Endothelial cell (in vitro differentiated cells): Measurements from ENCODE around the gene VAPB. TPM values are rescaled to one million over a fixed set of nuclear protein-coding genes. Genes with fewer than 3 reads are reported as not detected.

Experiments
- DNase-seq: peaks from one replicate; pipeline ENCODE4 v3.0.0; 2021; ENCODE audit warnings: low spot score
- H3K27ac Mint-ChIP-seq: one replicate; pipeline ENCODE4 v1.8.0; 2021; ENCODE audit warnings: mixed read lengths, inconsistent platforms; ENCODE audit not compliant: unreplicated experiment
- H3K27me3 Mint-ChIP-seq: one replicate; pipeline ENCODE4 v1.8.0; 2021; ENCODE audit warnings: mild to moderate bottlenecking, moderate library complexity, mixed read lengths, inconsistent platforms; ENCODE audit not compliant: unreplicated experiment
- H3K36me3 Mint-ChIP-seq: one replicate; pipeline ENCODE4 v1.8.0; 2021; ENCODE audit warnings: mild to moderate bottlenecking, low read depth, mixed read lengths, inconsistent platforms; ENCODE audit not compliant: unreplicated experiment
- H3K4me1 Mint-ChIP-seq: one replicate; pipeline ENCODE4 v1.8.0; 2021; ENCODE audit warnings: mild to moderate bottlenecking, mixed read lengths, inconsistent platforms; ENCODE audit not compliant: unreplicated experiment
- H3K4me3 Mint-ChIP-seq: one replicate; pipeline ENCODE4 v1.8.0; 2021; ENCODE audit warnings: mild to moderate bottlenecking, mixed read lengths, inconsistent platforms; ENCODE audit not compliant: unreplicated experiment
- H3K9me3 Mint-ChIP-seq: one replicate; pipeline ENCODE4 v1.8.0; 2021; ENCODE audit warnings: mixed read lengths, inconsistent platforms; ENCODE audit not compliant: unreplicated experiment
- total RNA-seq: library from RNA; stranded (reverse); fragmentation: NEBNext Ultra II Directional; extraction: Animal tissue kit (Norgen Biotek cat#: 25700); gene quantifications from one replicate; pipeline ENCODE4 v1.2.1, GENCODE V29; 2021; ENCODE audit not compliant: unreplicated experiment
- TF ChIP-seq, protein P1 (sequence below): fragments of 200-600 bp; sonication (generic); IDR thresholded peaks from one replicate; pipeline ENCODE4 v1.5.0; 2021; ENCODE audit warnings: antibody characterized with exemption; ENCODE audit not compliant: unreplicated experiment

VAPB gene
- total RNA-seq, 1 donor from 2014 or later, result 55.5 TPM

DNA sequence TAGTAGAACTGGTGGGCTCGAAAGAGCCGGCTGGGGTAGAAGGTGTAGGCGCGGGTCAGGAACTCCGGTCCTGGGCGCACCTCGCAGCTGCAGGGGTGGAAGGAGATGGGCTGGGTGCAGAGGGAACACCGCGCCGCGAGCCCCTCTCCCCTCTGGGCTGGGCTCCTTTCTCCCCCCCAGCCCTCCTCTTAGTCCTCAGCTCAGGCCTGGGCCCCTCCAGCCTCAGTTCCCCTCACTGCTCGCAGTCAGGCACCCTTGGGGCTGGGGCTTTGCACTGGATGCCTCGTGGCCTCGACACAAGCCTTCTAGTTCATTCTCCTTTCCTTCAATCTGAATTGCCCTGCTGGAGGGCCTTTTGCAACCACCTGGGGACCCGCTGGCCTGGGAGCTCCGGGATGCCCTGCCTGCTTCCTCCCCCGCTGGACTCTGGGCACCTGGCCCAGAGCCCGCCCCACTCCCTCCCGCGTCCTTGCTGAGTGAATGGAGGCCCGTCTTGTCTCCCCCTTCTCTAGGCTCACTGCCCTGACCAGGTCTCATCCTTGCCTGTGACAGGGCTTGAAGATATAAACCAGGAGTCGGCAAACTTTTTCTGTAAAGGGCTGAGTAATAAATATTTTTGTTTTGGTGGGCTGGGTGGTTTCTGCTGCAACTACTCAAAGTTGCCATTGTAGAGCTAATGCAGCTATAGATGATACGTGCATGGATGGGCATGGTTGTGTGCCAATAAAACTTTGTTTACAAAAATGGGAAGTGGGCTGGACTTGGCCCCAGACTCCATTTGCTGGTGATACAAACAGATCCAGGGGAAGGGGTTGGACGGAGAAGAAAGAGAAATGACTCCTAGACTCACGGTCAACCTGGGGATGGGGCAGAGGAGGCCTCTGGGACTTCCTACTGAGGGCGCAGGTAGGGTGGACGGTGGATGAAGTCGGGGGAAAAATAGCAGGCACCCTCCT is 78.8 kb downstream of the VAPB start:
- Mint-ChIP-seq H3K4me3 (no peak overlapping the region), H3K36me3 (no peaks in the 10 kb centered on the region), H3K27me3 (peaks cover 3% of the 10 kb centered on the region), H3K27ac (no peak overlapping the region), H3K4me1 (no peaks in the 10 kb centered on the region), H3K9me3 (no peaks in the 10 kb centered on the region)
- no peak for DNase-seq
- TF ChIP-seq, protein P1, sequence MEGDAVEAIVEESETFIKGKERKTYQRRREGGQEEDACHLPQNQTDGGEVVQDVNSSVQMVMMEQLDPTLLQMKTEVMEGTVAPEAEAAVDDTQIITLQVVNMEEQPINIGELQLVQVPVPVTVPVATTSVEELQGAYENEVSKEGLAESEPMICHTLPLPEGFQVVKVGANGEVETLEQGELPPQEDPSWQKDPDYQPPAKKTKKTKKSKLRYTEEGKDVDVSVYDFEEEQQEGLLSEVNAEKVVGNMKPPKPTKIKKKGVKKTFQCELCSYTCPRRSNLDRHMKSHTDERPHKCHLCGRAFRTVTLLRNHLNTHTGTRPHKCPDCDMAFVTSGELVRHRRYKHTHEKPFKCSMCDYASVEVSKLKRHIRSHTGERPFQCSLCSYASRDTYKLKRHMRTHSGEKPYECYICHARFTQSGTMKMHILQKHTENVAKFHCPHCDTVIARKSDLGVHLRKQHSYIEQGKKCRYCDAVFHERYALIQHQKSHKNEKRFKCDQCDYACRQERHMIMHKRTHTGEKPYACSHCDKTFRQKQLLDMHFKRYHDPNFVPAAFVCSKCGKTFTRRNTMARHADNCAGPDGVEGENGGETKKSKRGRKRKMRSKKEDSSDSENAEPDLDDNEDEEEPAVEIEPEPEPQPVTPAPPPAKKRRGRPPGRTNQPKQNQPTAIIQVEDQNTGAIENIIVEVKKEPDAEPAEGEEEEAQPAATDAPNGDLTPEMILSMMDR, result no peak

DNA sequence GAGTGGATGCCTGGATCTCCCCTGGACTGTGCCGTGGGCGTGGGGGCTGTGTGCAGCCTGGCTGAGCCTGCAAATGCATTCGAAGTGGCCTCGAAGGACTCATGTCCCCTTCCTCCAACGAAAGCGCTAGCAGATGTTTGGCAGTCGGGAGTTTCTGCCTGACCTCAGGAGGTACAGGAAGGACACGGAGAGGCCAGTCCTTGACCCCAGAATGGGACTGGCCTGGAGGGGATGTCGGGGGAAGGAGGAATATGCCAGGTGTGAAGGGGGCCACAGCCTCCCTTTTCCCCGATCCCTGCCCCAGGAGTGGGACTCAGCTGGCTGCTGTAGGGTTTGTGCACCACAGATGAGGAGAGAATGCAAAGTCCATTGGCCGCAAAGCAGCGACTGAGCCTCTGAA is 80.6 kb downstream of the VAPB start:
- Mint-ChIP-seq H3K27ac (no peak overlapping the region), H3K27me3 (peaks cover 1% of the 10 kb centered on the region)
- TF ChIP-seq, protein P1, result no peak

DNA sequence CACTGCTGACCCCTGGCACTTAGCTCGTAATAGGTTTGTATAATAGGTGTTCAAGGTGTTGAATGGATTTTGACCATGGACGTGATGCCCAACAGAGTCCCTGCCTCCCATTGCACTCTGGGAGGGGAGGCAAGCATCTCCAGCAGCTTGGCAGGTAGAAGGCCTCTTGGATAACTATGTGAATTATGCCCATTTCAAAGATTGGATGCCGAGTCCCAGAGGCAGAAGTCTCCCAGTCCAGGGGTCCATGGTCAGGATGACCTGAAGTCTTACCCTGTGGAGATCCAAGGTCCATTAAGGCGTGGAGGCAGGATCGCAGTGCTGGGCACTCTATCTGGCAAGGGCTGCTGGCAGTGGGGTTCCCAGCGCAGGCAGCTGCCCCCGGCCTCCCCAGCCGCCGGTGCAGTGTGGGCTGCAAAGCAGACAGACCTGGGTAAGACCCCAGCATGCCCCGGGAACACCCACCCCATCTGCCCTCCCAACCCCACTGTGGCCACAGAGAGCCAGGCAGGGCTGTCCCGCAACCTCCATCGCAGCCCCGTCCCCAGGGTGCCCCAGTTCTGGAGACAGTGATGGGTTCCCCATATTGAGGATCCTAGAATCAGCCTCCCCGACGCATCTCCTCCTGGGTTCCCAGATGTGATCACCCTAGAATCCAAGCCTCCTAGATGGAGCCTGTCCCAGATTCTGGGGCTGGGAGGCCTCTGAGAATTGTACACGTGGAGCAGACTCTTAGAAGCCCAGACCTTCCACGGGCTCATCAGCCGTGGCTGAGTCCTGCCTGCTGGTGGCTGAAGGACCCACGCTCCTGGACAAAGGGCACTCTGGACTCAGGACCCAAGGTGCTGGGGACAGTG is 81.5 kb downstream of the VAPB start:
- Mint-ChIP-seq H3K27ac (no peak overlapping the region), H3K27me3 (no peaks in the 10 kb centered on the region), H3K9me3 (no peaks in the 10 kb centered on the region), H3K36me3 (no peaks in the 10 kb centered on the region), H3K4me1 (no peaks in the 10 kb centered on the region), H3K4me3 (no peak overlapping the region)
- DNase-seq, result no peak
- TF ChIP-seq, protein P1, result no peak

More for the DNA sequence above, 80.6 kb downstream of the VAPB start:
- Mint-ChIP-seq H3K4me3 (no peak overlapping the region), H3K9me3 (no peaks in the 10 kb centered on the region), H3K36me3 (no peaks in the 10 kb centered on the region), H3K4me1 (no peaks in the 10 kb centered on the region)
- no peak for DNase-seq

DNA sequence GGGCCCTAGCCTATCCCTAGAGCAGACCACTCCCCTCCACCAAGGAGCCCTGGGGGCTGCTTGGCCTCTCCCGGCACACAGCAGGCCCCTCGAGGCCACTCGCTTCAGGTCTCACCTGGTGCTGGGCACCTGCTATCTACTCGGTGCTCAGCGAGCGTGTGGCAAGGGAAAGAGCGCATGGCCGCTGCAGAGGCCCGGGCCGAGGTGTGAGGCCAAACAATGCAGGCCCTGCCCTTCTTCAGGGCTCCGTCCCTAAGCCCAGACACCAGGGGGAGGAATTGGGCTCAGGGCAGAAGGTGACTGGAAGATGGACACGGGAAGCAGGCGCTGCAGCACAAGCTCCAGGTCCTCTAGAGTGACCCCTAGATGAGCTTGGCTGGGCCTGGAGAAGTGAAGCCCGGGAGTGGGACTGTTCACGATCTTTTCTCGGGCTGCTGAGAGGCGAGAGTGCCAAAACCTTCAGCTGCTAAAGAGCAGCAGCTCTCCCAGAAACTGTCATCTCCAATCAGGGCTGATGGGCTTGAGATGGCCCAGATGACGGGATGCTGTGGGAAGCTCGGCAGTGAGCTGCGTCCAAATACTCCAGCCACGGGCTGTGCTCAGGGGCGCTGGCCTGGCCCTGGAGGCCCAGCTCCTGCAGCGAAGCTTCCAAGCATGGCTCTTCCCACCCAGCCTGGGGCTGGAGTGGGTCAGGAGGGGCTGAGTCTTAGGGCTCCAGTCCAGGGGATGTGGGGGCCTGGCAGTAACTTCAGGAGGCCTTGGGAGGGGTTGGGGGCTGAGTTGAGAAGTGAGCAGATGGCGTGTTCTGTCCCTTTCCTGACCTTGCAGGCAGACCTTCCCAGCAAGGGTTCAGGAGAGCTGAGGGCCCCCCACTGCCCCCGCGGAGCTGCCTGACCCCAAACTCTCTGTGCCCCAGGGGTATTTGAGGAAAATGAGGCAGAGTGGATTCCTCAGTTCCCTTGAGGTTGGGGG is 82.5 kb downstream of the VAPB start:
- Mint-ChIP-seq H3K9me3 (no peaks in the 10 kb centered on the region), H3K27me3 (no peaks in the 10 kb centered on the region), H3K36me3 (no peaks in the 10 kb centered on the region), H3K27ac (no peak overlapping the region), H3K4me1 (no peaks in the 10 kb centered on the region), H3K4me3 (no peak overlapping the region)
- no peak for DNase-seq
- TF ChIP-seq, protein P1, result no peak
